NCI-H748 (cell line): ENCODE measurements around the gene ADAMTS2.
"Not testable (repeated sequence)": the region's sequence is repeated elsewhere in the genome, so short reads cannot be mapped to it uniquely, and the experiment has no call there.

Source experiments
- DNase-seq: peaks from one replicate; lab custom pipeline; 2025; ENCODE audit not compliant: unreplicated experiment; lab: John Stamatoyannopoulos, UW

Gene ADAMTS2

DNA sequence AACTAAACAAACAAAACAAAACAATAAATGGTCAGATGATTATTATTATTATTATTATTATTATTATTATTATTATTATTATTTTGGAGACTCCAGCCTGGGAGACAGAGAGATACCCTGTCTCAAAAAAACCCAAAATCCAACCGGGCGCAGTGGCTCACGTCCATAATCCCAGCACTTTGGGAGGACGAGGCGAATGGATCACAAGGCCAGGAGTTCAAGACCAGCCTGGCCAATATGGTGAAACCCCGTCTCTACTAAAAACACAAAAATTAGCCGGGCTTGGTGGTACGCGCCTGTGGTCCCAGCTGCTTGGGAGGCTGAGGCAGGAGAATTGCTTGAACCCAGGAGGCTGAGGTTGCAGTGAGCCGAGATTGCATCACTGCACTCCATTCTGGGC, 61.4 kb downstream of the ADAMTS2 start:
- DNase-seq = not testable (repeated sequence)

GRCh38 chr5:179281694-179282093, 63.6 kb downstream of the ADAMTS2 start:
- no peak for DNase-seq

DNA sequence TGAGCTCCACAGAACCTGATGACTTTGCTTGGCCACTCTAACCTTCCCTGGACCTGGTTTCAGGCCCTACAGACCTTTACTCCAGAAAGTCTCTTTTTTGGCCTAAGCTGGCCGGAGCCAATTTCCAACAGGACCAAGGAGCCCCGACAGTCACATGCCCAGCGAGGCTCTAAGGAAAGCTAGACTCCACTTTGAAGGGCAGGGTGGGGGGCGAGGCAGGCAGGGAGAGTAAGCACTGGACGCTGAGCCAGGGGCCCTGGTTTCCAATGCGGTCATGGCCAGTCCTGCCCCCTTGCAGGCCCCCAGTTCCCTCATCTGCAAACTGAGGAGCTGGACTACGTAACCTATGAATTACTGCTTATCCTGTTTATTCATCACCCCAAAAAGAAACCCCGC, 65.2 kb downstream of the ADAMTS2 start:
- no peak for DNase-seq

DNA sequence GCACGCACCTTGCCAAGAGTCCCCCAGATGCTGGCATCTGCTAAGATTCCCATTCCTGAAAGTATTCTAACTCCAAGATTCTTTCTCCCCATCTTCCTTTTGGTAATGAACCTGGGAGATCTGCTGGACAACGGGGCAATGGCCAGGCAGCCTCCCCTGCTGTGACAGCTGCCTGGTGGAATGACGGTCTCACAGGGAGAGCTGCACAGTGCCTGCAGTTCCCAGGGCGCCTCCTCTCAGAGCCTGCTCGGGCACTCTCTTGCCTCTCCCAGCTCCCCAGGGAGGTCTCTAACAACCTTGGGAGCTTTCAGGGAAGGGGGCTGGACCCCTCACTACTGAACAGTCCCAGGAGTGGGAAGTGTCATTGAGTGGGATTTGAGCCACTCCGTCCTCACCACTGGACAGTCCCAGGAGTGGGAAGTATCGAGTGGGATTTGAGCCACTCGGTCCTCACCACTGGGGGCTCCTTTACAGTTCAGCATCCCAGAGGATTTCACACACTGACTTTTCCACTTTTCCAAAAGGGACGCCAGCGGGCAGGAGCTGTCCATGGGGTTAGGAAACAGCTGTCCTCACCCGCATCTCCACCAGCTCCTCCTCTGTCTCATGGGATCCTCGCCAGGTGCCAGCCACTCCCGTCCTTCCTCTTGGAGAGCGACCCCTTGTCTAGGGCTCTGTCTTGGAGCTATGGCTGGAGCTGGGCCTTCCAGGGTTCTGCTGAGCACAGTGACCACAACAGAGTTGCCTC, 65.7 kb downstream of the ADAMTS2 start:
- DNase-seq = no peak

DNA sequence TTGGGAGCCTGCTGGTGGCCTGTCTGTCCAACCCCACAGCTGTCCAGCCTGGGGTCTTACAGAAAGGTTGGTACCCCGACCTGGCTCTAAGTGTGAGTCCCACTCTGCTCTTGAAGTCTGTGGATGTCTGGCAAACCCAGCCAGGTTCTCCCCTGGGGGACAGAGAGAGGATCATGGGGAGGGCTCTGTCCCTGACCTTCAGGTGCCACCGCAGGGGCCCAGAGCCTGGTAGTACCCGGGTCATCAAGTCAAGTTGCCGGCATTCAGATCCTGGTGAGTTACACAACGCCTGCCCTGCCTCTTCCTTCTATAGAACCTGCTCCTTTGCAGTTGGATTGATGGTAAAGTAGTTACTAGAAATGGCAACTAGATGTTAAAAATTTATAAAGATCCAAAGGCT, 66.7 kb downstream of the ADAMTS2 start:
- no peak for DNase-seq

- DNase-seq = no peak
These were observed 67.1 kb downstream of the ADAMTS2 start for GRCh38 chr5:179278119-179278518.

GRCh38 chr5:179276838-179277395, 68.3 kb downstream of the ADAMTS2 start:
- peak; percentile 16 for DNase-seq

GRCh38 chr5:179275941-179276837, 69.1 kb downstream of the ADAMTS2 start:
- DNase-seq = no peak

- no peak for DNase-seq
These were observed 69.8 kb downstream of the ADAMTS2 start for GRCh38 chr5:179275381-179275878.

GRCh38 chr5:179274321-179275315, 70.6 kb downstream of the ADAMTS2 start:
- no peak for DNase-seq

GRCh38 chr5:179273441-179274145, 71.7 kb downstream of the ADAMTS2 start:
- no peak for DNase-seq

GRCh38 chr5:179273073-179273435, 72.2 kb downstream of the ADAMTS2 start:
- no peak for DNase-seq

DNA sequence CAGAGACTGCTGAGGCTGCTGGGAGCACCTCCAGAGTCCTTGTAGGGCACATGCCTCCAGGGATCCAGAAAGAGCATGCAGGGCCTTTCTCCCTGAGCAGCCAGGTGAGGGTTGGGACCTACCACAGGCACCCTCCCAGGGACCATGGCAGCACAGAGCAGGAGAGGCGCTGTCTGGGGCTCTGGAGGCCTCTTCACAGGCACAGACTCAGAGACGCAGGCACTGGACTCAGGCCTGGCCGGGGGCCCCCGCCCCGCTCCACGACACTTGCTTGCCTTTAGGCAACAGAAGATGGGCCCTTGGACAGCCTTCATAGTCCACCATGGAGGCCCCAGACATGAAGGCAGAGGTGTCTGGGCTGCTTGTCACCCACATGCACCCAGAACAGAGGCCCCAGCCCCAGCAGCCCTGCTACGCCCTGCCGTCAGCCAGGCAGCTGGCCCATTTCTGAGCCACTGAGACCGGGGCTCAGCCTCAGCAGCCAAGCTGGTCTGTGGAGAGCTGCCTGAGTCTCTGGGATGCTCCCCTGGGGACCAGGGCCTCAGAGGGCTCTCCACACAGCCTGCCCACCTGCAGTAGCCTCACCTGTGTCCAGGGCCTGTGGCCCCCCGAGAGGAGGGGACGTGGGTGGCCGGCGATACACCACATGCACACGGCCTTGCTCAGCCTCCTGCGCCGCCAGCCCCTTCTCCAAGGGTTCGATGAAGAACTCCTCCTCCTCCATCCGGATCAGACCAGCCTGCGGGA, 72.8 kb downstream of the ADAMTS2 start:
- no peak for DNase-seq

DNA sequence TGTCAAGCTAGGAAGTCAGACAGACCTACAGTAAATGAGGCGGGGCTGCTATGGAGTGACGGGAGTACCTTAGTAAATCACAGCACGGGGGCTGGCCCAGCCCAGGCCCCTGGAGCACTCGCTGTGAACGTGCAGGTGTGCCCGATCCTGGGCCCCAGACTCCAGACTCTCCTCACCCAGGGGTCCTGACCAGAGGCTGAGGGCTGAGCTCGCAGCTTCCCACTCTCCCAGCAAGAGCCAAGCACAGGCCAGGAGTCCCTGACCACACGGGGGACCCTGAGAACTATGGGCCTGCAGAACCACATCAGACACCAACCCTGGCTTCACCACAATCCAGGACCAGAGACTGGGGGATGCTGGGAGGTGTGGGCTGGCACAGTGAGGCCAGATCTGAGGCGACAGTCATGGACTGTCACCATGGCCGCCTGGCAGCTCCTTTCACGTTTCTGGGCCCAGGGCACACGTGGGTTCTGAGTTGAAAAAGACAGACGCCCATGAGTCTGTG, 73.4 kb downstream of the ADAMTS2 start:
- DNase-seq = no peak

DNA sequence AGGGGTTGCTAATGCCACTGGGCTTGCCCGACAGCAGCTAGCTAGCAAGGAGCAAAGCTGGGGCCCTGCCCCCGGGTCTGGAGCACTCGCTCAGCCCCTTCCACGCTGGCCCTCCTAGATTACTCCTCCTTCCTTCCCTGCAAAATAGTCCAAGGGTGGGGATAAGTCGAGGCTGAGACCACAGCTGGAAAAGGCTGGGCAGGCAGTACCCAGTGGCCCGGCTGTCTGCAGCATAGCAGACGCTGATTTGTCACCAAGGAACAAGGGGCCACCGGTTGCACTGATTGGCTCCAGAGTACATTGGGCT, 73.9 kb downstream of the ADAMTS2 start:
- DNase-seq = no peak

DNA sequence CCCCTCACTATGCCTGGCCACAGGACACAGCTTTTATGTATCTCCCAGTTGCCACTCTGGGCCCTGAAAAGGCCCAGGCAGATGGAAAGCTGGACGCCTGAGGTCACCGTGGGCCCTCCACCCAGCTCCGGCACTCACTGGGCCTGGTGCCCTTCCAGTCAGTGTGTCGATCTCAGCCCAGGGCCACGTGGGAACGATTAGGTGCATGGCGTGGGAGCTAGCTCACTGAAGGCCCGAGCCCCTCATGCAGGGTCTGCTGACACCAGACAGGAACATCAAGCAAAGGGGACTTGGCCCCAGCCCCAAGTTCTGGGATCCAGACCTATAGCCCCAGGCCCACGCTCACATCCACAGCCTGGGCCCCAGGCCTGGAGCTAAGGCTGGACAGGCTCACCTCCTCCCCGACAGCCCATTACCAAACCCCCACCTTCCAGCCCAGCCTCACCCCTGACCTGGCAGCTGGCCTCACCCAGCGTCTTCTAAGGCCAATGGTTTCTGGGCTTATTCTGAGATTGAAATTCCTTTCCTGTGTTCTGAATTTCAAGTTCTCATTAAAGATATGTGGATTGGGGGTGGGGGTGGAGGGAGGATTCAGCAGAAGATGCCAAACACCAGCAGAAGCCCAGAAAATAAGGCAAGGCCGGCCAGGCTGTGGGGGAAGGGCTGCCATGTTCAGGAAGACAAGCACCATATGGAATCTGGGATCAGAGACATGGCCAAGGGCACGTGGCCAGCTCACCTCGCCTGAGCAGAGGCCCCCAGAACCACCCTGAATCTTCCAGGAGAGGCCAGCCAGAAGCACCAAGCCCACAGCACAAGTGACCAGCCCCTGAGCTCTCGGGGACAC, 74.5 kb downstream of the ADAMTS2 start:
- DNase-seq = no peak

DNA sequence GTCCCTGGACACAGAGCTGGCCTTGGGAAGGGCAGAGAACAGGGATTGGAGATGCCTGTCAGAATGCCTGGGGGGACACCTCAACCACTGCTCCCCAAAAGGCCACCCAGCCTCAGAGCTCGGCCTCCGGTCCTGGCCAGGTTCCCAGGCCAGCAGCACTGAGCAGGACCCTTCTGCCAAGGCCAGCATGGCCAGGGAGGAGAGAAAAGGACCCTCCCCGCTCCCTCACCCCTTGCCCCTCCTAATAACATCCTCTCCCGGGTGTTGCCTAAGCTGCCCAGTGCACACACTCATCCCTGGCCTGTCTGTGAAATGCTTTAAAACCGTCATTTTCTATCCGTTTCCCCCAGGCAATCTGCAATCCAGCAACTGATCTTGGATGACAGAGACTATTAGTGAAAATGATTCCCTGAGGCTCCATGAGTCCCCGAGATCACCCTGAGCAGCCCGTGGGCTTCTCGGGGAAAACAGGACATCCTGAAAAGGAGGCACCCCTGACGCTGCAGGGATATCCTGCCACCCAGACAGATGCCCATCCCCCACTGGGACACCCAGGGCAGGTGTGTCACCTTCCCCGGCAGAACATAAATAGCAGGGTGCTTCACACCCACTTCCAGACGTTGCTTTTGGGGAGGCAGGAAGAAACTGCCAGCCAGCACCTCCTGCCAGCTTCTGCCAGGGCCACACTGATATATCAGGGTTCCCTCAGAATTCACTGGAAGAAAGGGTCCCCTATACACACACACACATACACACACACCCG, 75.3 kb downstream of the ADAMTS2 start:
- no peak for DNase-seq
